Measurements from ENCODE around the gene CSF2RB. TPM values are rescaled to one million over a fixed set of nuclear protein-coding genes. Genes with fewer than 3 reads are reported as not detected.
A peak's percentile ranks its signal among the peaks of the same experiment; 100 is the strongest.

The CSF2RB gene
- under 1 TPM; 0.22 to 0.48 TPM for total RNA-seq

DNA sequence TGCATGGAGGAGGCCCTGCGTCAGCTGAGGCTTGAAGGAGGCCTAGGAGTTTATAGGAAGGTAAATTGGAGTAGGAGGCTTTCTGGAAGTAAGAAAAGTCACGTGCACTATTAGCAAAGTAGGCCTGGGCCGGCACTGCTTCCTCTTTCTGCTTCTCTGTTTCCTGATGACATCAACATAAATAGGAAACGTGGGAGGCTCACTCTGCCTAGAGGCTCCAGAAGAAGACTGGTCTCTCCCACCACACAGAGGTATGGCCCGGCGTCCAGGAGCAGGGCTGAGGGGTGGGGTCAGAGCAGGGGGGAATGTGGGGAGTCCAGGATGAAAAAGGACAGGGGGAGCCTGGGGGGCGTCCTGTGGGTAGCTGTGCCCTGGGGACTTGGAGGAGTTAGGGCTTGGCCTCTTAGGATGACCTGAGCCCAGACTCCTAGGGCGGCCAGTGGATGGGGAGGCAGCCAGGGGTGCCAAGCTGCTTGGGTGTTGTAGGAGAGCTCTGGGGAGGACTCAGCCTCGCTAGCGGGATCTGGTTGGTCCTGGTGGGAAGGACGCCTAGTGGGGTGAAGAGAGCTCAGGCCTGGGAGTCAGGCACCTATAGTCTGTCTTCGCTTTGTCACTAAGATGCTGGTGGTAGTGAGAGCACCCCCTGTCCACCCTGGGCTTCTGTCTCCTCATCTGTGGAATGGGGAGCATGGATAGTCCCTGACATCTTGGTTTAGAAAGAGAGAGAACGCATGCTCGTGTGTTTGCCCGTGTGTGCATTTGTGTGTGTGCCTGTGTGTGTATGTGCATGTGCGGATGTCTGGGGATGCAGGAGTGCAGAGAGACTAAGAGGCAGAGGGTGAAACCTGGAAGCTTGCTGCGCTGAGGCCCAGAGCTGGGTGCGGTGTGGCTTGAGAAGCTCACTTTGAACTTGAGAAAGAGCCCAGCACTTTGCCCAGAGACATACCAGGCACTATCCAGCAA lies at the start of gene CSF2RB:
Gene CSF2RB, plus strand, starts transcription at position 202 of the 963 bp plus-strand sequence. CDS start 8,580 bp downstream, outside the sequence.
- ChIA-PET CTCF (interaction anchor here (1.8 kb wide), 1 partner anchor 57 kb away, joined by 6 read pairs; no protein-coding TSS in a partner anchor), POLR2A (no interaction called here)
- H3K27ac Mint-ChIP-seq = no peak within 1 kb of the TSS
- H3K9me3 Mint-ChIP-seq = no peaks in the 10 kb centered on the region
- H3K27me3 Mint-ChIP-seq = peaks cover 9% of the 10 kb centered on the region
- no peak within 1 kb of the TSS for H3K4me3 Mint-ChIP-seq
- H3K36me3 Mint-ChIP-seq = no peaks in the 10 kb centered on the region
- no peaks in the 10 kb centered on the region for H3K4me1 Mint-ChIP-seq (ENCODE audit: low read depth)
- DNase-seq = no peak
- intact Hi-C loops (cut with micrococcal nuclease) = no loop called here

GRCh38 chr22:36863979-36864378 lies 49.4 kb upstream of the CSF2RB start:
- intact Hi-C loops (cut with micrococcal nuclease) = no loop called here
- Mint-ChIP-seq H3K9me3 (no peaks in the 10 kb centered on the region), H3K27me3 (no peaks in the 10 kb centered on the region), H3K36me3 (no peaks in the 10 kb centered on the region), H3K4me3 (no peak overlapping the region), H3K4me1 (ENCODE audit: low read depth) (peaks cover 37% of the 10 kb centered on the region), H3K27ac (no peak overlapping the region)
- CTCF ChIA-PET = no interaction called here
- POLR2A ChIA-PET = no interaction called here
- DNase-seq = no peak

DNA sequence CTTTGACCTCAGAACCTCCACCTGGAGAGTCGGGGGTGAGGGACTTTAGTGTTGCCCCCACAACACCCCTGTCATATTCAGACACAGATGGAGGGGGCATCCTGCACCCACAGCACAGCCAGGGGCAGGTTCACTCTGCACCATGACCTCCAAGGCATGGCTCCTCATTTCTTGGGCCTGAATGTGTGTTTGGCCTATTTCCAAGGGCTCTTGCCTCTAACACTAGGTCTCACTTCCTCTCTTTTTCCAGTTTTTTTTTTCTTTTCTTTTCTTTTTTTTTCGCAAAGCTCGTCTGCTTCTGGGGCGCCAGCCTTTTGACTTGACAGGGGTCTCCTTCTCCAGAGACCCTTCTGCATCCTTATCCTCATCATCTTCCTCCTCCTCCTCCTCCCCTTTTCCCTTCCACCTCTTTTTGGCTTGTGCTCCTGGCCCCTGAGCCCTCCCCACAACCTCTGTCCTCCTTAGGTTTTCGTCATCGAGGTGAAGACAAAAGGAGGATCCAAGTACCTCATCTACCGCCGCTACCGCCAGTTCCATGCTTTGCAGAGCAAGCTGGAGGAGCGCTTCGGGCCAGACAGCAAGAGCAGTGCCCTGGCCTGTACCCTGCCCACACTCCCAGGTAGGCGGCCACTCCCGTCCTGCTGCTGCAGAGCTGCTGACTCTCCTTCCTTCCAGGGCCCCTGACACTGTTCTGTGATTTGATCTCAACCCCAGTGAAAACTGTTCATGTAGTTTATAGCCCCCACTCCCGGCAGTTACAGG lies 48.8 kb upstream of the CSF2RB start:
- Mint-ChIP-seq H3K9me3 (no peaks in the 10 kb centered on the region), H3K4me1 (ENCODE audit: low read depth) (peaks cover 35% of the 10 kb centered on the region), H3K36me3 (no peaks in the 10 kb centered on the region), H3K27ac (no peak overlapping the region), H3K27me3 (no peaks in the 10 kb centered on the region), H3K4me3 (no peak overlapping the region)
- DNase-seq = no peak
- POLR2A ChIA-PET = interaction anchor here (1.2 kb wide), 1 partner anchor 9 kb away, joined by 3 read pairs; no protein-coding TSS in a partner anchor
- CTCF ChIA-PET = interaction anchor here (2.9 kb wide), 1 partner anchor 8 kb away, joined by 20 read pairs; no protein-coding TSS in a partner anchor
- intact Hi-C loops (cut with micrococcal nuclease) = no loop called here

GRCh38 chr22:36865346-36865745 lies 48.1 kb upstream of the CSF2RB start:
- ChIA-PET CTCF (interaction anchor here (1.5 to 2.9 kb wide), 2 partner anchors 9 to 113 kb away, joined by 4 to 20 read pairs; no protein-coding TSS in a partner anchor), POLR2A (interaction anchor here (1.2 kb wide), 1 partner anchor 8 kb away, joined by 3 read pairs; no protein-coding TSS in a partner anchor)
- H3K27ac Mint-ChIP-seq = no peak overlapping the region
- peaks cover 28% of the 10 kb centered on the region for H3K4me1 Mint-ChIP-seq (ENCODE audit: low read depth)
- no peaks in the 10 kb centered on the region for H3K36me3 Mint-ChIP-seq
- intact Hi-C loops (cut with micrococcal nuclease) = no loop called here
- H3K9me3 Mint-ChIP-seq = no peaks in the 10 kb centered on the region
- no peak overlapping the region for H3K4me3 Mint-ChIP-seq
- DNase-seq = no peak
- no peaks in the 10 kb centered on the region for H3K27me3 Mint-ChIP-seq

DNA sequence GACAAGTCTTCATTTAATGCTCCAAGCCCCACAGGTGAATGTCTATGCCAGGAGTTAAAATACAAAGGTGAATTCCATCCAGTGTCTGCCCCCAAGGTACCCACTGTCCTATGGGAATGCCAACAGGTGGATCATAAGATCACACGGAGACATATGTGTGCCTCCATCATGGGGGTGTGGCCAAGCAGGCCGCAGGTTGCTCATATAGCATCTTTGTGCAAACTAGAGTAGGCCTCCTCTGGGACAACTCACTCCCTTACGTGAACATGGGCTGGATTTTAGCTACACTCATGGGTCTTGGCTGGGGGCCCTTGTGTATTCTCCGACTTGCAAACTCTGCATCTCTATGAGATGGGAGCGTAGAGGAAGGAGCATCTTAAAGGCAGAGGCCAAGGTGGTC lies 45.7 kb upstream of the CSF2RB start:
- H3K27me3 Mint-ChIP-seq = no peaks in the 10 kb centered on the region
- H3K9me3 Mint-ChIP-seq = no peaks in the 10 kb centered on the region
- POLR2A ChIA-PET = no interaction called here
- no peaks in the 10 kb centered on the region for H3K36me3 Mint-ChIP-seq
- H3K27ac Mint-ChIP-seq = no peak overlapping the region
- H3K4me1 Mint-ChIP-seq (ENCODE audit: low read depth) = peaks cover 7% of the 10 kb centered on the region
- intact Hi-C loops (cut with micrococcal nuclease) = no loop called here
- DNase-seq = no peak
- H3K4me3 Mint-ChIP-seq = no peak overlapping the region
- CTCF ChIA-PET = interaction anchor here (2.0 to 2.9 kb wide), 2 partner anchors 11 kb away, joined by 9 to 20 read pairs; no protein-coding TSS in a partner anchor

GRCh38 chr22:36868546-36869181 lies 44.8 kb upstream of the CSF2RB start:
- no peak overlapping the region for H3K27ac Mint-ChIP-seq
- no peak overlapping the region for H3K4me3 Mint-ChIP-seq
- H3K4me1 Mint-ChIP-seq (ENCODE audit: low read depth) = peaks cover 15% of the 10 kb centered on the region
- DNase-seq = no peak
- intact Hi-C loops (cut with micrococcal nuclease) = no loop called here
- no peaks in the 10 kb centered on the region for H3K27me3 Mint-ChIP-seq
- POLR2A ChIA-PET = no interaction called here
- H3K9me3 Mint-ChIP-seq = no peaks in the 10 kb centered on the region
- CTCF ChIA-PET = interaction anchor here (2.0 kb wide), 1 partner anchor 12 kb away, joined by 9 read pairs; no protein-coding TSS in a partner anchor
- H3K36me3 Mint-ChIP-seq = no peaks in the 10 kb centered on the region

- ChIA-PET CTCF (interaction anchor here (2.7 kb wide), 1 partner anchor 13 kb away, joined by 15 read pairs; no protein-coding TSS in a partner anchor), POLR2A (no interaction called here)
- Mint-ChIP-seq H3K4me1 (ENCODE audit: low read depth) (peaks cover 25% of the 10 kb centered on the region), H3K27me3 (no peaks in the 10 kb centered on the region), H3K4me3 (no peak overlapping the region), H3K27ac (no peak overlapping the region), H3K9me3 (no peaks in the 10 kb centered on the region), H3K36me3 (no peaks in the 10 kb centered on the region)
- no peak for DNase-seq
- intact Hi-C loops (cut with micrococcal nuclease) = no loop called here
Measured at GRCh38 chr22:36870250-36870649, 43.2 kb upstream of the CSF2RB start.

- Mint-ChIP-seq H3K9me3 (no peaks in the 10 kb centered on the region), H3K27me3 (no peaks in the 10 kb centered on the region), H3K27ac (no peak overlapping the region), H3K36me3 (no peaks in the 10 kb centered on the region), H3K4me1 (ENCODE audit: low read depth) (peaks cover 19% of the 10 kb centered on the region), H3K4me3 (no peak overlapping the region)
- CTCF ChIA-PET = interaction anchor here (2.7 kb wide), 1 partner anchor 15 kb away, joined by 15 read pairs; no protein-coding TSS in a partner anchor
- POLR2A ChIA-PET = no interaction called here
- intact Hi-C loops (cut with micrococcal nuclease) = no loop called here
- no peak for DNase-seq
Measured at GRCh38 chr22:36871669-36872081, 41.8 kb upstream of the CSF2RB start.

DNA sequence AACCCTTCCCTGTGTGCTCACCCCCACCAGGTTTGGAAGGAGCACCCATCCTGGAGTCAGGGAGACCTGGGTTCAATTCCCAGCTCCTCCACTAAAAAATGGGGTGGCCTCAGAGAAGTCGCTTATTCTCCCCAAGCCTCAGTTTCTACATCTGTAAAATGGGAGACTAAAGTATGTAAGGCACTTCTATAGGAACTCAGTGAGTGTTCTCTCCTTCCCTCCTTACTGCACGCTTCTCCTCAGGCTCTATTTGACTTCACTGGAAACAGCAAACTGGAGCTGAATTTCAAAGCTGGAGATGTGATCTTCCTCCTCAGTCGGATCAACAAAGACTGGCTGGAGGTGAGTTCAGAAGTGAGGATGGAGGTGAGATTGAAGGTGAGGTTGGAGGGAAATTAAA lies 41.3 kb upstream of the CSF2RB start:
- intact Hi-C loops (cut with micrococcal nuclease) = no loop called here
- Mint-ChIP-seq H3K4me1 (ENCODE audit: low read depth) (peaks cover 19% of the 10 kb centered on the region), H3K27ac (no peak overlapping the region), H3K36me3 (no peaks in the 10 kb centered on the region), H3K9me3 (no peaks in the 10 kb centered on the region), H3K27me3 (no peaks in the 10 kb centered on the region), H3K4me3 (no peak overlapping the region)
- CTCF ChIA-PET = interaction anchor here (2.7 kb wide), 1 partner anchor 15 kb away, joined by 15 read pairs; no protein-coding TSS in a partner anchor
- no peak for DNase-seq
- POLR2A ChIA-PET = no interaction called here

GRCh38 chr22:36872866-36873498 lies 40.4 kb upstream of the CSF2RB start:
- H3K27ac Mint-ChIP-seq = peak overlapping the region; percentile 90
- no peak for DNase-seq
- ChIA-PET POLR2A (interaction anchor here (1.0 to 1.3 kb wide), 4 partner anchors 8 to 14 kb away, joined by 3 to 11 read pairs (median 3); partner anchors contain the start of gene NCF4), CTCF (interaction anchor here (0.6 to 2.8 kb wide), 11 partner anchors 9 to 327 kb away, joined by 3 to 16 read pairs (median 11); partner anchors contain the start of gene NCF4)
- H3K4me3 Mint-ChIP-seq = no peak overlapping the region
- intact Hi-C loops (cut with micrococcal nuclease) = no loop called here
- H3K36me3 Mint-ChIP-seq = no peaks in the 10 kb centered on the region
- H3K4me1 Mint-ChIP-seq (ENCODE audit: low read depth) = peaks cover 19% of the 10 kb centered on the region
- H3K27me3 Mint-ChIP-seq = no peaks in the 10 kb centered on the region
- H3K9me3 Mint-ChIP-seq = no peaks in the 10 kb centered on the region
